Measurements from ENCODE around the gene KCNAB1.

DNA sequence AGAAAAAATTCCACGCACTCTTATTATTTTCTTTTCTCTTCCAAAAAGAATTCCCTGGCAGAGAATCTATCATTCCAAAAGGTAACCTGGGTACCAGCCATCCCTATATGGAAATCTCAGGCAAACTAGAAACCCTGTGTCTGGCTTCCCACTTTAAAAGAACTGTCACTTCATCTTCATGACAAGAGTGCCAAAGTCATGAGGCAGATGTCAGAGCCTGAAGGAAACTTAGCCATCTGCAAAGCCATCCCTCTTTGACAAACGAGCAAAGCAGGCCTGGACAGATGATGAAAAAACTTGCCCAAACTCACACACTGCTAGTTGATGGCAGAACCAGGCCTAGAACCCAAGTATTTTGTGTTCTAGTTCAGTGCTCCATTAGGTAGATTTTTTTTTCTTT is 418.7 kb downstream of the KCNAB1 start:
- TF ChIP-seq HDAC2 (IDR thresholded peaks at IDR 0.05) (no peak), CHD4 (IDR thresholded peaks at IDR 0.05) (no peak)
- TF ChIP-seq, protein P1, sequence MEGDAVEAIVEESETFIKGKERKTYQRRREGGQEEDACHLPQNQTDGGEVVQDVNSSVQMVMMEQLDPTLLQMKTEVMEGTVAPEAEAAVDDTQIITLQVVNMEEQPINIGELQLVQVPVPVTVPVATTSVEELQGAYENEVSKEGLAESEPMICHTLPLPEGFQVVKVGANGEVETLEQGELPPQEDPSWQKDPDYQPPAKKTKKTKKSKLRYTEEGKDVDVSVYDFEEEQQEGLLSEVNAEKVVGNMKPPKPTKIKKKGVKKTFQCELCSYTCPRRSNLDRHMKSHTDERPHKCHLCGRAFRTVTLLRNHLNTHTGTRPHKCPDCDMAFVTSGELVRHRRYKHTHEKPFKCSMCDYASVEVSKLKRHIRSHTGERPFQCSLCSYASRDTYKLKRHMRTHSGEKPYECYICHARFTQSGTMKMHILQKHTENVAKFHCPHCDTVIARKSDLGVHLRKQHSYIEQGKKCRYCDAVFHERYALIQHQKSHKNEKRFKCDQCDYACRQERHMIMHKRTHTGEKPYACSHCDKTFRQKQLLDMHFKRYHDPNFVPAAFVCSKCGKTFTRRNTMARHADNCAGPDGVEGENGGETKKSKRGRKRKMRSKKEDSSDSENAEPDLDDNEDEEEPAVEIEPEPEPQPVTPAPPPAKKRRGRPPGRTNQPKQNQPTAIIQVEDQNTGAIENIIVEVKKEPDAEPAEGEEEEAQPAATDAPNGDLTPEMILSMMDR (IDR thresholded peaks at IDR 0.05 in 2 of 3, conservative IDR thresholded peaks at IDR 0.05 in 1 of 3; ENCODE audit: control insufficient read depth in 2 of 3, extremely low read depth in 1 of 3, insufficient read depth in 1 of 3, low read depth in 3 of 3, low read length in 3 of 3): no peak
